GM12878 (cell line): ENCODE results near the gene MAST1. TPM values are rescaled to one million over a fixed set of nuclear protein-coding genes. Genes with fewer than 3 reads are reported as not detected.

ENCODE experiments used
- ATAC-seq: fragments of 200-7000 bp; cut with Tn5 transposase; 3 replicates; pipeline ENCODE4 v1.9.1; 2020; ENCODE audit warnings: mild to moderate bottlenecking, moderate library complexity
- BruUV-seq: library from RNA; stranded (reverse); fragments of 400-500 nt; replicated peaks from 2 replicates; lab custom pipeline; 2021; lab: Mats Ljungman, UMichigan
- CTCF ChIA-PET: fragments of 300-600 bp; sonication (Branson Sonifier 250); formaldehyde crosslinking; extraction: SDS; loops from one replicate; lab custom pipeline; 2021; ENCODE audit warnings: inconsistent platforms; lab: Yijun Ruan, JAX
- POLR2A ChIA-PET: fragments of 350-600 bp; formaldehyde crosslinking; extraction: SDS; loops from one replicate; lab custom pipeline; 2021; ENCODE audit warnings: inconsistent platforms; lab: Charles Lee
- RAD21 ChIA-PET: fragments of 300-600 bp; sonication (Branson Sonifier 250); formaldehyde crosslinking; loops from one replicate; lab custom pipeline; 2023; ENCODE audit warnings: antibody characterized with exemption; ENCODE audit not compliant: unreplicated experiment; lab: Charles Lee
- SMC1A ChIA-PET: fragments of 300-600 bp; sonication (Branson Sonifier 250); formaldehyde crosslinking; loops from one replicate; lab custom pipeline; 2023; ENCODE audit not compliant: unreplicated experiment, uncharacterized antibody; lab: Charles Lee
- DNase-seq: peaks from one replicate; pipeline ENCODE4 v3.0.0-alpha.2; 2011; ENCODE audit warnings: low read depth, low spot score
- FAIRE-seq: peaks from 3 replicates; lab custom pipeline; 2011; peaks lifted over from hg19 to GRCh38; lab: Jason Lieb, UNC
- H2AFZ ChIP-seq: 2 replicates; pipeline ENCODE4 v1.6.0; 2011; ENCODE audit warnings: low read depth, low read length, control low read depth; ENCODE audit not compliant: control insufficient read depth
- H3K27ac ChIP-seq: 2 replicates; pipeline ENCODE4 v1.5.1; 2011; ENCODE audit warnings: control low read depth; ENCODE audit not compliant: control insufficient read depth, insufficient read depth
- H3K27me3 ChIP-seq, 2 experiments: replicated peaks in 1 of 2; 2 replicates each; pipeline versions ENCODE4 v1.6.0 to v1.6.1; 2011; ENCODE audit warnings: low read length in 1 of 2; ENCODE audit not compliant: control insufficient read depth in 2 of 2, insufficient read depth in 2 of 2
- H3K36me3 ChIP-seq, 2 experiments: 2 replicates each; pipeline ENCODE4 v1.5.1; 2011; ENCODE audit warnings: low read length in 1 of 2; ENCODE audit not compliant: control insufficient read depth in 2 of 2, insufficient read depth in 2 of 2
- H3K4me1 ChIP-seq: 2 replicates; pipeline ENCODE4 v1.6.1; 2011; ENCODE audit warnings: mild to moderate bottlenecking, low read length, moderate library complexity, mixed read lengths; ENCODE audit not compliant: control insufficient read depth, insufficient read depth
- H3K4me2 ChIP-seq: 2 replicates; pipeline ENCODE4 v1.6.0; 2011; ENCODE audit warnings: control low read depth; ENCODE audit not compliant: control insufficient read depth, insufficient read depth
- H3K4me3 ChIP-seq: fragments of 200-600 bp; sonication (generic); 2 replicates; pipeline ENCODE4 v1.5.1; 2016
- H3K79me2 ChIP-seq: 2 replicates; pipeline ENCODE4 v1.6.0; 2011; ENCODE audit warnings: low read length; ENCODE audit not compliant: control insufficient read depth, insufficient read depth
- H3K9ac ChIP-seq: 2 replicates; pipeline ENCODE4 v1.8.0; 2011; ENCODE audit warnings: low read length, control low read depth, mixed read lengths; ENCODE audit not compliant: control insufficient read depth, insufficient read depth
- H3K9me3 ChIP-seq: replicated peaks from 3 replicates; pipeline ENCODE4 v1.5.1; 2011; ENCODE audit warnings: mild to moderate bottlenecking, low read length; ENCODE audit not compliant: control insufficient read depth, insufficient read depth
- H4K20me1 ChIP-seq: 2 replicates; pipeline ENCODE4 v1.6.0; 2011; ENCODE audit not compliant: control insufficient read depth, insufficient read depth
- ATF3 ChIP-seq: IDR thresholded peaks from 2 replicates; pipeline ENCODE4 v1.6.1; 2011; ENCODE audit warnings: low read depth, mild to moderate bottlenecking, low read length, moderate library complexity, borderline replicate concordance; ENCODE audit errors: extremely low read depth
- BACH1 ChIP-seq: fragments of 450-650 bp; IDR thresholded peaks from 2 replicates; pipeline ENCODE4 v1.6.1; 2017; ENCODE audit warnings: mild to moderate bottlenecking, borderline replicate concordance
- CBX3 ChIP-seq: fragments of 200-600 bp; sonication (generic); IDR thresholded peaks from 2 replicates; pipeline ENCODE4 v1.6.1; 2016; ENCODE audit warnings: low read depth, borderline replicate concordance
- EGR1 ChIP-seq, 2 experiments: IDR thresholded peaks; 1 replicate in 1 of 2; 2 replicates in 1 of 2; pipeline ENCODE4 v1.6.1; 2011 to 2012; ENCODE audit warnings: low read depth in 2 of 2, low read length in 2 of 2, borderline replicate concordance in 1 of 2, mild to moderate bottlenecking in 1 of 2, moderate library complexity in 1 of 2
- ESRRA ChIP-seq: IDR thresholded peaks from 2 replicates; pipeline ENCODE4 v1.6.1; 2012; ENCODE audit warnings: mild to moderate bottlenecking, low read length, improper control_type of control experiment
- GATAD2B ChIP-seq: fragments of 450-650 bp; conservative IDR thresholded peaks from 2 replicates; pipeline ENCODE4 v1.6.1; 2017; ENCODE audit warnings: low read depth, mild to moderate bottlenecking, moderate library complexity
- IRF3 ChIP-seq: fragments of 450-650 bp; IDR thresholded peaks from 2 replicates; pipeline ENCODE4 v1.6.1; 2014; ENCODE audit warnings: mild to moderate bottlenecking
- KAT2A ChIP-seq: conservative IDR thresholded peaks from 2 replicates; pipeline ENCODE4 v1.6.1; 2011; ENCODE audit warnings: low read depth, low read length; ENCODE audit not compliant: control insufficient read depth
- KDM1A ChIP-seq: fragments of 200-600 bp; sonication (generic); IDR thresholded peaks from 2 replicates; pipeline ENCODE4 v1.6.1; 2016; ENCODE audit warnings: borderline replicate concordance
- MTA2 ChIP-seq: fragments of 450-650 bp; IDR thresholded peaks from 2 replicates; pipeline ENCODE4 v1.6.1; 2016; ENCODE audit warnings: low read depth, mild to moderate bottlenecking, moderate library complexity
- NFYA ChIP-seq: IDR thresholded peaks from 2 replicates; pipeline ENCODE4 v1.6.1; 2011; ENCODE audit warnings: low read depth, mild to moderate bottlenecking, low read length, improper control_type of control experiment, borderline replicate concordance
- NR2C2 ChIP-seq: IDR thresholded peaks from 2 replicates; pipeline ENCODE4 v1.6.1; 2011; ENCODE audit warnings: borderline replicate concordance, low read depth; ENCODE audit not compliant: control insufficient read depth, insufficient read length
- POLR2A ChIP-seq: IDR thresholded peaks from 2 replicates; pipeline ENCODE4 v1.6.1; 2011; ENCODE audit warnings: low read depth, mild to moderate bottlenecking, low read length
- RAD21 ChIP-seq: IDR thresholded peaks from 2 replicates; pipeline ENCODE4 v1.6.1; 2011; ENCODE audit warnings: mild to moderate bottlenecking, low read depth, low read length, moderate library complexity; ENCODE audit not compliant: insufficient read depth
- RAD51 ChIP-seq: fragments of 450-650 bp; IDR thresholded peaks from 2 replicates; pipeline ENCODE4 v1.6.1; 2016; ENCODE audit warnings: moderate library complexity, mild to moderate bottlenecking, inconsistent platforms
- RFX5 ChIP-seq: IDR thresholded peaks from 2 replicates; pipeline ENCODE4 v1.6.1; 2011; ENCODE audit warnings: low read depth, low read length, improper control_type of control experiment
- SIN3A ChIP-seq: IDR thresholded peaks from 2 replicates; pipeline ENCODE4 v1.6.1; 2012; ENCODE audit warnings: low read depth, low read length, improper control_type of control experiment
- SMAD1 ChIP-seq: fragments of 450-650 bp; IDR thresholded peaks from 2 replicates; pipeline ENCODE4 v1.6.1; 2018; ENCODE audit warnings: mild to moderate bottlenecking, low read depth; ENCODE audit not compliant: partially characterized antibody
- SREBF2 ChIP-seq: IDR thresholded peaks from 2 replicates; pipeline ENCODE4 v1.6.1; 2012; ENCODE audit warnings: mild to moderate bottlenecking, low read length
- WRNIP1 ChIP-seq: IDR thresholded peaks from 2 replicates; pipeline ENCODE4 v1.6.1; 2011; ENCODE audit warnings: low read depth, low read length, improper control_type of control experiment, borderline replicate concordance
- ZBTB33 ChIP-seq: fragments of 450-650 bp; IDR thresholded peaks from 2 replicates; pipeline ENCODE4 v1.6.1; 2017; ENCODE audit warnings: mild to moderate bottlenecking
- ZNF274 ChIP-seq: IDR thresholded peaks from one replicate; pipeline ENCODE4 v1.8.0; 2011; ENCODE audit not compliant: insufficient read length, insufficient read depth
- WGBS: methylation state at CpG from one replicate; pipeline ENCODE4 v1.1.6; 2016; ENCODE audit warnings: low lambda C conversion rate; ENCODE audit not compliant: insufficient replicate concordance, insufficient coverage; ENCODE audit errors: missing lambda C conversion rate; 5-methylcytosine and 5-hydroxymethylcytosine counted together
- in situ Hi-C: fragments of 300-500 bp; cut with MboI; formaldehyde crosslinking; loops from 9 replicates; pipeline ENCODE4 v1.14.3; 2018; ENCODE audit warnings: mixed read lengths
- intact Hi-C: fragments of 100-400 bp; cut with micrococcal nuclease; formaldehyde crosslinking; loops from one replicate; pipeline ENCODE4 v1.14.2; 2022; ENCODE audit not compliant: unreplicated experiment
- polyA plus RNA-seq, 11 experiments: library from polyadenylated mRNA; depleted of rRNA in 4 of 11; unstranded in 6 of 11; stranded (reverse) in 5 of 11; fragments of >200 nt; fragmentation: Nextera tagmentation in 4 of 11; fragmentation: Illumina TruSeq in 1 of 11; extraction: Ambion mirVana in 4 of 11; extraction: Trizol in 1 of 11; gene quantifications; 1 replicate in 1 of 11; 2 replicates in 10 of 11; pipeline versions ENCODE4 v1.2.1 to v1.2.3, GENCODE V29; 2011 to 2016; ENCODE audit warnings: inconsistent platforms in 2 of 11, missing spikeins in 2 of 11, low read depth in 1 of 11
- total RNA-seq, 4 experiments: library from RNA; depleted of rRNA in 3 of 4; stranded (reverse); fragments of >200 nt in 3 of 4; fragmentation: Illumina TruSeq in 1 of 4; extraction: Trizol in 1 of 4; gene quantifications; 2 replicates each; pipeline versions ENCODE4 v1.2.1 to v1.2.3, GENCODE V29; 2013 to 2021

The MAST1 gene
- total and polyA plus RNA-seq, 10 of the 15 experiments (the other 5 are each of a cell fraction or from before 2014, with no cell fraction given), result 0.08 to 0.79 (median 0.44) TPM; not detected in 1

GRCh38 chr19:12899891-12900518, 61.7 kb downstream of the MAST1 start:
- Histone ChIP-seq H3K27me3 (no peaks in the 10 kb centered on the region), H3K4me3 (peak overlapping the region; percentile 9; the same call in 1 of the 2 replicates), H3K79me2 (no peaks in the 10 kb centered on the region), H3K4me2 (peak overlapping the region; percentile 80), H4K20me1 (no peaks in the 10 kb centered on the region), H2AFZ (no peak overlapping the region), H3K27ac (peak overlapping the region; percentile 4; the same call in 1 of the 2 replicates), H3K4me1 (peaks cover 15% of the 10 kb centered on the region), H3K9ac (no peak overlapping the region), H3K9me3 (no peaks in the 10 kb centered on the region), H3K36me3 (peaks cover 6 to 18% of the 10 kb centered on the region in 2 experiments)
- DNase-seq (peak; percentile 61), ATAC-seq (peak; percentile 97), FAIRE-seq (peak; percentile 92)
- in situ Hi-C loops (no loop called here), intact Hi-C loops (no loop called here)
- CTCF ChIA-PET, result interaction anchor here (0.9 to 6.0 kb wide), 15 partner anchors 10 to 256 kb away, joined by 3 to 41 read pairs (median 4); partner anchors contain the start of genes DNASE2, GCDH, JUNB and SYCE2
- SMC1A ChIA-PET, result interaction anchor here (0.7 to 2.9 kb wide), 9 partner anchors 9 to 65 kb away, joined by 3 to 19 read pairs (median 5); partner anchors contain the start of genes FARSA, GCDH and KLF1
- no TSS peak for BruUV-seq
- RAD21 ChIA-PET, result interaction anchor here (1.0 to 3.1 kb wide), 7 partner anchors 10 to 65 kb away, joined by 4 to 21 read pairs (median 11); partner anchors contain the start of genes CALR, DNASE2, FARSA and GCDH
- POLR2A ChIA-PET, result interaction anchor here (0.5 to 3.2 kb wide), 8 partner anchors 9 to 287 kb away, joined by 3 to 13 read pairs (median 3); partner anchors contain the start of genes CALR, FARSA, GCDH and SYCE2
- 0% methylated on average over 10 of the region's 10 CpGs for WGBS
- TF ChIP-seq KDM1A (no peak), SMAD1 (no peak), POLR2A (no peak), EGR1 (IDR thresholded peaks at IDR 0.05; ENCODE audit: borderline replicate concordance in 1 of 2, low read depth in 2 of 2, low read length in 2 of 2) (no peak), ATF3 (no peak), ZNF274 (no peak), SIN3A (no peak), RFX5 (no peak), BACH1 (peak; percentile 31; the same call in 1 of the 2 replicates), ZBTB33 (no peak), CBX3 (no peak), NR2C2 (no peak), RAD21 (no peak), SREBF2 (no peak), RAD51 (peak; percentile 34; the same call in 1 of the 2 replicates), IRF3 (no peak), ESRRA (no peak), MTA2 (peak; percentile 86), NFYA (no peak), KAT2A (no peak), GATAD2B (peak; percentile 94), WRNIP1 (no peak)
